Breast epithelium (tissue), 4 donors: ENCODE measurements around the gene SYNJ1. TPM values are rescaled to one million over a fixed set of nuclear protein-coding genes. Genes with fewer than 3 reads are reported as not detected.
A peak's percentile ranks its signal among the peaks of the same experiment; 100 is the strongest.
"Not testable (repeated sequence)": the region's sequence is repeated elsewhere in the genome, so short reads cannot be mapped to it uniquely, and the experiment has no call there.

Experiments used
- DNase-seq, 2 donors: peaks; one replicate each; pipeline ENCODE4 v3.0.0-alpha.2; 2019; ENCODE audit warnings: low spot score in 2 of 2
- H3K27ac ChIP-seq, 2 donors: fragments of 200-600 bp; sonication (generic) in 1 of 2; one replicate each; pipeline ENCODE4 v1.5.1; 2016 to 2019; ENCODE audit warnings: mild to moderate bottlenecking in 1 of 2
- H3K27me3 ChIP-seq, 2 donors: fragments of 200-600 bp; sonication (generic) in 1 of 2; one replicate each; pipeline versions ENCODE4 v1.5.1 to v1.6.0; 2017 to 2019; ENCODE audit warnings: control low read depth in 1 of 2, mild to moderate bottlenecking in 1 of 2
- H3K36me3 ChIP-seq: fragments of 200-600 bp; one replicate; pipeline ENCODE4 v1.5.1; 2019
- H3K4me1 ChIP-seq, 2 donors: fragments of 200-600 bp; sonication (generic); one replicate each; pipeline ENCODE4 v1.5.1; 2016 to 2019; ENCODE audit warnings: control low read depth in 1 of 2
- H3K4me3 ChIP-seq, 3 donors: fragments of 200-600 bp; sonication (generic); 1 replicate in 2 of 3; 2 replicates in 1 of 3; pipeline ENCODE4 v1.5.1; 2016 to 2019; ENCODE audit warnings: mild to moderate bottlenecking in 3 of 3, moderate library complexity in 2 of 3
- H3K9me3 ChIP-seq, 2 donors: fragments of 200-600 bp; sonication (generic) in 1 of 2; one replicate each; pipeline ENCODE4 v1.5.1; 2016 to 2019; ENCODE audit warnings: control low read depth in 1 of 2
- POLR2A ChIP-seq: fragments of 450-650 bp; IDR thresholded peaks from one replicate; pipeline ENCODE4 v1.6.1; 2016; ENCODE audit warnings: antibody characterized with exemption, mild to moderate bottlenecking, moderate library complexity
- POLR2AphosphoS5 ChIP-seq, 3 donors: sonication (generic); formaldehyde crosslinking; IDR thresholded peaks; one replicate each; pipeline ENCODE4 v1.6.1; 2017; ENCODE audit warnings: antibody characterized with exemption in 3 of 3
- intact Hi-C: fragments of 100-400 bp; cut with DNase I; formaldehyde crosslinking; loops from one replicate; pipeline ENCODE4 v1.15.1; 2023; ENCODE audit warnings: low total_unique reads
- total RNA-seq, 3 donors: library from RNA; depleted of rRNA; stranded (reverse); fragments of >200 nt; gene quantifications; one replicate each; pipeline ENCODE4 v1.1.0, GENCODE V29; 2016
- TF ChIP-seq, protein P1 (sequence below), 3 donors: fragments of 450-650 bp; IDR thresholded peaks; one replicate each; pipeline ENCODE4 v1.5.1; 2016 to 2017; ENCODE audit warnings: antibody characterized with exemption in 3 of 3, mild to moderate bottlenecking in 3 of 3, moderate library complexity in 3 of 3

The SYNJ1 gene
- total RNA-seq, 3 donors from 2014 or later, result 8.2 to 13.9 (median 11.0) TPM

DNA sequence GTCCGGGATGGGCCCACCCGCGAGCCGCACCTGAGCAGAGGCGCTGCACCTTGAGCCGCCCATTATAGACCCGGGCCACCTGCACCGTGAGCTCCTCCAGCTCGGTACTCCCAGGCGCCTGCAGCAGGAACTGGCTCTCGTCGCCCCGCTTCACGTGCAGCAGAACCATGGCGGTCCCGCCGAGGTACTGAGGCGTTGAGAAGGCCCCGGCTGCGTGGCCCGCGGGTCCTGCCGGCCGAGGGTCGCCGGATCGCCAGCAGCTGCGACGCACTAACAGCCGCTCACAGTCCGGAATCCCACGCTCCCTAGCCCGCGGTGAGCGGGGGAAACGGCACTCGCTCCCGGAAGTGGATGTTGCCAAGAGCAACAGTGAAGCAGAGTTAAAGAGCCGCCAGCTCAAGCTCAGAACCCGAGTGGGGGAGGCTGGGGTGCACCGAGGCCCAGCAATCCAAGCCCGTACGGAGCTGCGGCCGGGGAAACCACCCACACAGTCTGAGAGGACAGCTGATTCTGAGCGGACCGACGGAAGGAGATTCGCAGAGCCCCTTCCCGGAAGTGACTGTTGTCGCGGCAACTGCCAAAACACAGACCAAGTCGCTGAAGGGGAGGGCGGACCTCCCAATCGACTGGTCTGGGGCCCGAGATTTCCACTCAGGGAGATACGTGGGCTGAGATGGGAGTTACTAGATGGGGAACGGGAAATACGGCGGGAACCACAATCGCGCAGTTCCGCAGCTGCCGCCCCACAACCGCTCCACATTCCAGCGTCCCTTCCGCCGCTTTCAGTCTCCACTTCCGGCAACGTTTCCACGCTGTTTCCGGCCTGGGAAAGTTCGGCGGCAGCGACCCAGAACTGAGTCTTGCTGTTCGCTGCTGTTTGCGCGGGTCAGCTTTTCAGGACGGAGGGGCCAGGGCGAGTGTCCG, 115.5 kb downstream of the SYNJ1 start, which contains the start of gene CFAP298:
CFAP298 (minus strand) TSS at position 303 of the 924 bp plus-strand sequence; CDS start at position 169, 134 bp downstream.
- intact Hi-C loops, result no loop called here
- TF ChIP-seq POLR2A (no peak), POLR2AphosphoS5 (IDR thresholded peaks at IDR 0.05) (peak in 1 of 3 donors; percentile 59)
- TF ChIP-seq, protein P1, sequence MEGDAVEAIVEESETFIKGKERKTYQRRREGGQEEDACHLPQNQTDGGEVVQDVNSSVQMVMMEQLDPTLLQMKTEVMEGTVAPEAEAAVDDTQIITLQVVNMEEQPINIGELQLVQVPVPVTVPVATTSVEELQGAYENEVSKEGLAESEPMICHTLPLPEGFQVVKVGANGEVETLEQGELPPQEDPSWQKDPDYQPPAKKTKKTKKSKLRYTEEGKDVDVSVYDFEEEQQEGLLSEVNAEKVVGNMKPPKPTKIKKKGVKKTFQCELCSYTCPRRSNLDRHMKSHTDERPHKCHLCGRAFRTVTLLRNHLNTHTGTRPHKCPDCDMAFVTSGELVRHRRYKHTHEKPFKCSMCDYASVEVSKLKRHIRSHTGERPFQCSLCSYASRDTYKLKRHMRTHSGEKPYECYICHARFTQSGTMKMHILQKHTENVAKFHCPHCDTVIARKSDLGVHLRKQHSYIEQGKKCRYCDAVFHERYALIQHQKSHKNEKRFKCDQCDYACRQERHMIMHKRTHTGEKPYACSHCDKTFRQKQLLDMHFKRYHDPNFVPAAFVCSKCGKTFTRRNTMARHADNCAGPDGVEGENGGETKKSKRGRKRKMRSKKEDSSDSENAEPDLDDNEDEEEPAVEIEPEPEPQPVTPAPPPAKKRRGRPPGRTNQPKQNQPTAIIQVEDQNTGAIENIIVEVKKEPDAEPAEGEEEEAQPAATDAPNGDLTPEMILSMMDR (IDR thresholded peaks at IDR 0.05), result no peak
- Histone ChIP-seq H3K36me3 (no peaks in the 10 kb centered on the region), H3K4me3 (peak within 1 kb of the TSS; percentile 67 to 81 (median 81)), H3K9me3 (no peaks in the 10 kb centered on the region), H3K4me1 (peaks cover 0 to 3% of the 10 kb centered on the region in 2 donors), H3K27me3 (no peaks in the 10 kb centered on the region), H3K27ac (peak within 1 kb of the TSS; percentile 91 to 94)
- peak; percentile 66 to 80 for DNase-seq

DNA sequence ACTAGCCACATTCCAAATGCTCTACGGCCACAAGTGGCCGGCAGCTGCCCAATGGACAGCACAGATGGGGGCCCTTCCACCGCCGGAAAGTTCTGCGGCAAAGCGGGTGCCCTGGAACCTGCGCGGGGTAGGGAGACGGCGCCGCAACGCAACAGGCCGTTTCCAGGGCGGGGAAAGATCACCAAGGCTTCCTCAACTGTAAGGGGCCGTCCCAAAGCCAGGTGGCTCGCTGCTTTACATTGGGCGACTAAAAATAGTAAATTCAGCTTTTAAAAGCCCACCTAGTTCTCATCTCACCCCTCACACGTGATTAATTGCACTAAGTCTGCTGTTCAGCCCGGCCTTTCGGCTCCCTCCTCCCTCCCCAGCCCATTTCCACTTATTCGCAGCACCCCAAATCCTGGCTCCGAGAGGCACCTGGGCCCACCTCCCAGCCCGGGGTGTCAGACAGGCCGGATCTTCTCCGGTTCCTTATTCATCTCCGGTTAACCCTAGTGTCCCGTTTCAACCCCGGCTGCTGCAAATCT, 116.3 kb downstream of the SYNJ1 start:
- no peaks in the 10 kb centered on the region for H3K27me3 ChIP-seq
- H3K4me1 ChIP-seq, result peaks cover 0 to 3% of the 10 kb centered on the region in 2 donors
- intact Hi-C loops, result no loop called here
- H3K9me3 ChIP-seq, result no peaks in the 10 kb centered on the region
- TF ChIP-seq POLR2A (no peak), POLR2AphosphoS5 (IDR thresholded peaks at IDR 0.05) (no peak)
- TF ChIP-seq, protein P1 (IDR thresholded peaks at IDR 0.05), result no peak
- H3K36me3 ChIP-seq, result no peaks in the 10 kb centered on the region
- peak overlapping the region; percentile 67 to 81 (median 81) for H3K4me3 ChIP-seq
- H3K27ac ChIP-seq, result peak overlapping the region; percentile 91 to 94
- DNase-seq, result no peak

DNA sequence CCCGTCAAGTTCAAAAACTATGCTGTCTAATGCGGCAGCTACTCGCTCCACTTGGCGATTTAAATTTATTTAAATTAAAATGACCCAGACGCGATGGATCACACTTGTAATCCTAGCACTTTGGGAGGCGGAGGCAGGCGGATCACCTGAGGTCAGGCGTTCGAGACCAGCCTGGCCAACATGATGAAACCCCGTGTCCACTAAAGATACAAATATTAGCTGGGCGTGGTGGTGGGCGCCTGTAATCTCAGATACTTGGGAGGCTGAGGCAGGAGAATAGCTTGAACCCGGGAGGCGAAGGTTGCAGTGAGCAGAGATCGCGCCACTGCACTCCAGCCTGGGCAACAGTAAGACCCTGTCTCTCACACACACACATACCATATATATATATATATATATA, 116.9 kb downstream of the SYNJ1 start:
- DNase-seq, H3K27ac ChIP-seq, H3K4me1 ChIP-seq, intact Hi-C loops, H3K27me3 ChIP-seq, H3K9me3 ChIP-seq, H3K36me3 ChIP-seq: not testable (repeated sequence)
- H3K4me3 ChIP-seq, result peak overlapping the region; percentile 67 to 81 (median 81)

DNA sequence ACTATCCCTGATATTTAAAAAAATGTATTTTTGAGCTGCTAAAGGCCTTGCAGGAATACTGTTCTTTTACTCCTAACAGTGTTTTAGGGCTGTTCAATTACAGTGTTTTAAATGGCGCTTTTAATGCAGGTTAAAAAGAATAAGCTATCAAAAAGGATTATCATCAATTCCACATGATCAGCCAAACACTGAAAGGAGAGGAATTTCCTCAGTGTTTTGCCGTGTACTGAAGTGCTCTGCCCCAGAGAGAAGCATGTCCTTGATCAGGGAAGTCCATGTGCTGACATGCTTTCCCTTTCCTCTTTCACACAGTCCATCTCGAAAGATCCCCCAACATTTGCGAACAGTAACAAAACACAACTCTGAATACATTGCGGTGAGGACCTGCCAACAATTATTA, 119.0 kb downstream of the SYNJ1 start:
- Histone ChIP-seq H3K27ac (no peak overlapping the region), H3K27me3 (no peaks in the 10 kb centered on the region), H3K36me3 (peaks cover 10% of the 10 kb centered on the region), H3K4me3 (no peak overlapping the region), H3K9me3 (no peaks in the 10 kb centered on the region), H3K4me1 (peaks cover 0 to 3% of the 10 kb centered on the region in 2 donors)
- DNase-seq, result no peak
- TF ChIP-seq, protein P1 (IDR thresholded peaks at IDR 0.05), result no peak
- no peak for TF ChIP-seq POLR2AphosphoS5 (IDR thresholded peaks at IDR 0.05)
- no peak for TF ChIP-seq POLR2A
- intact Hi-C loops, result loop anchor here (10.0 kb wide), 1 partner anchor 204 kb away; no protein-coding TSS in a partner anchor

DNA sequence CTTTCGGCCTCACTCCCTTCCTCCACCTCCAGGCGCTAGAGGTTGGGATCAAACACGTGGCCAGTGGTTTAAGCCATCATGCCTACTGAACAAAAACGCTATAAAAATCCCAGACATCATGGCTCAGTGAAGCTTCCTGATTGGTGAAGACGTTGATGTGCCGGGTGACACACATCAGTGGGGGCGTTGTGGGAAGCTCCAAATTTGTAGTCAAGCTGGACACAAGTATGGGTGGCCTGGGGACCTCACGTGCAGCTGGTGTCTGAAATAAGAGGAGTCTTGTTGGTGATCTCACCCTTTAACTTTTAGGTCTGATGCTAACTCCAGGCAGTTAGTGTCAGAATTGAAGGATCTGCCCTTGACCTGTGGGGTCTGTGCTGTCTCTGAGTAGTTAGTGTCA, 122.3 kb downstream of the SYNJ1 start:
- no peak for DNase-seq
- H3K27me3 ChIP-seq, result no peaks in the 10 kb centered on the region
- H3K36me3 ChIP-seq, result peaks cover 10% of the 10 kb centered on the region
- H3K4me1 ChIP-seq, result no peaks in the 10 kb centered on the region
- TF ChIP-seq, protein P1 (IDR thresholded peaks at IDR 0.05), result no peak
- TF ChIP-seq POLR2AphosphoS5 (IDR thresholded peaks at IDR 0.05), result no peak
- no peak for TF ChIP-seq POLR2A
- no peak overlapping the region for H3K4me3 ChIP-seq
- H3K9me3 ChIP-seq, result no peaks in the 10 kb centered on the region
- no peak overlapping the region for H3K27ac ChIP-seq
- intact Hi-C loops, result loop anchor here (10.0 kb wide), 1 partner anchor 201 kb away; no protein-coding TSS in a partner anchor
